COLO668 (cell line): ENCODE results near the gene NDC1.
A peak's percentile ranks its signal among the peaks of the same experiment; 100 is the strongest.
"Not testable (repeated sequence)": the region's sequence is repeated elsewhere in the genome, so short reads cannot be mapped to it uniquely, and the experiment has no call there.

ENCODE experiments used
- DNase-seq: peaks from one replicate; lab custom pipeline; 2025; ENCODE audit not compliant: unreplicated experiment; lab: John Stamatoyannopoulos, UW

NDC1 gene

DNA sequence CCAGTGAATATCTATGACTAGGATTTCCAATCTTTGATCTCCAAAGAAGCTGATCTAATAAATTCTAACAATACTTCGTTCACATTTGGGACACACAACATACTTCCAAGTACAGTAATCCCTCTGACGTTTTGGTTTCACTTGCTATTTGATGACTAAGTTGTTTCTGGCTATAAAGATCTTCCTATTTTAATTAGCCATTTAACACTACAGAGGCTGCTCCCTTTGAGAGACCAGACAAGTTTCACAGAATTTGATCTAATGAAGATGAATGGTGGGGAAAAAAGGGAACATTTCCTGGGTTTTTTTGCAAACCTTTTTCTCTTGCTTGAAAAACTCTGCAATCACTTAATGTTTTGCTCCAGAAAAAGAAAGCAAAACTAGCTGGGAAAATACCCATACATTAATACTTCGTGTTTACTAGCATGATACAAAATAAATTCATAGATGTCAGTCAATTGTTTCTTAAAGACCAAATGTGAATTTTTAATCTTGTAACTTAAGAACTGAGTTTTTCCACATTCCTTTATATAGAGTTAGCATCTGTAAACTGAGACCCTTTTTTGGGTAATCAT is 71.2 kb downstream of the NDC1 start:
- DNase-seq: no peak

DNA sequence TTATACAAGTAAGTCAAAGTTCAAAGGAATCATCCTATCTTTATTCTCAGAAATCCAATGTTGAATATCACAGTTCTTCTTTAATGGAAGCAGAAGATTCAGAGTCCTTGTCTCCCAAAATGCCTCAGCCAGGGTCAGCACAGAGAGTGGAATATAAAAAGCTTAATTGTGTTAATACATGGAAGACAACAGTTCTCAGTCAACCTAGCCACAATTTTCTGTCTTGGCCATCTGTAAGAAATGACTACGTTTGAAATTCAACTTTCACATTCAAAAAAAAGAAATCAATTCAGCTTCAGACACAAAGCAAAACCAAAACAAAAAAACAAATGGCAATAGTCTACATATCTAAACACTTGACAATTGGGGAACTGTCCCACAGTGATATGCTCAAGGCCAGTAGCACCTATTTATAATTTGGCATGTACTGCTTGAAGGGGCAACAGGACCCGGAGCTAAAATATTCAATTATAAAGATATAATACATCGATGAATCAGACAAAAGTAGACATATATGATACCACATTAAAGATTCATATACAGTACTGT is 71.8 kb downstream of the NDC1 start:
- DNase-seq: no peak

DNA sequence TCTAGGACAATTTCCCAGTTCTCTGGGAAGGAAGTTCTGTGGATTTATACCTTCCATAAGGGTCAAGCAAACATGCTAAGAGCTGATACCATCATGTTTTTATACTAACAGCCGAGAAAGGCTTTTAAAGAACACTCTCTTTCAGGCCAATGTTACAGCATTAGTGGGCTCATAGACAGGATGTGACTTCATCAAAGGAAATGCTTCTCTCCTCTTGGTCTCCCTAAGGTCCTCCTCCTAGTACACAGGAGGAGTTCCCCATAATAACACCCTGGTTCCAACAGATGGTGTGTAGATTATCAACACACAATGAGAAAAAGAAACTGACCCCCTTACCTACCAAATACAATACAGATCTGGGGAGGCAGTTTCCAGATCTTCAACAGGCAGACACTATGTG is 72.4 kb downstream of the NDC1 start:
- DNase-seq: no peak

DNA sequence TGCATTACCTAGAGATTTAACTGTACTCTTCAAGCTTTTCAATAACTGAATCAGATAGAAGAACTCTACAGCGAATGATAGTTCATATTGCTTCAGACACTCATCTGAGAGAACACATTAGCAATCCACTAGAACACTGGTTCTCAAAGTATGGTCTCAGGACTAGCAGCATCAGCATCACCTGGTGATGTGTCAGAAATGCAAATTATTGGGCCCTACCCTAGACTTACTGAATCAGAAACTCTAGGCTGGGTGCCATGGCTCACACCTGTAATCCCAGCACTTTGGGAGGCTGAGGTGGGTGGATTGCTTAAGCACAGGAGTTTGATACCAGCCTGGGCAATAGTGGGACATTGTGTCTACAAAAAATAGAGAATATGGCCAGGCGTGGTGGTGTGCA is 74.2 kb downstream of the NDC1 start:
- DNase-seq: no peak

DNA sequence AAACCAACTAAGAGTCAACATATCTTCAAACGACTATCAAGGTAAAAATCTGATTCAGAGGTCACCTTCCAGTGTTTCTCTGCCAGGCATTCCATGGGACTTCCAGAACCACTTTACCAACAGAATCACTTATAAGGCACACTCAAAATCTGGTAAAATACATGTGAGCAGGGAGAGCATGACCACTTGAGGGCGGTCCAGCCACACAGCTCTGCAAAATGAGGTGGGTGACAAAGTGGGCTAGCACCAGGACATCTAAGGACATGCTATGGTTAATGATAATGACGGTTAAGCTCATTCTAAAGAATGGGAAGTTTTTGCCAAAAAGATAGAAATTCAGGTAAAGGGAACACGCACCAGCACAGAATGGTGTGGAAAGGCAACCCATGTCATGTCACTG is 74.6 kb downstream of the NDC1 start:
- no peak for DNase-seq

DNA sequence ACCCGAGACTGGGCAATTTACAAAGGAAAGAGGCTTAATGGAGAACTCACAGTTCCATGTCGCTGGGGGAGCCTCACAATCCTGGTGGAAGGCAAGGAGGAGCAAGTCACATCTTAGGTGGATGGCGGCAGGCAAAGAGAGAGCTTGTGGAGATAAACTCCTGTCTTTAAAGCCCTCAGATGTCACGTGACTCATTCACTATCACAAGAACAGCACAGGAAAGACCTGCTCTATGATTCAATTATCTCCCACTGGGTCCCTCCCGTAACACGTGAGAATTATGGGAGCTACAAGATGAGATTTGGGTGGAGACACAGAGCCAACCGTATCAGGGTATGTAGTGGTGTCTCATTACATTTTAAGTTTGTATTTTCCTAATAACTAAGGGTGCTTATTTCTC is 77.6 kb downstream of the NDC1 start:
- DNase-seq: not testable (repeated sequence)

DNA sequence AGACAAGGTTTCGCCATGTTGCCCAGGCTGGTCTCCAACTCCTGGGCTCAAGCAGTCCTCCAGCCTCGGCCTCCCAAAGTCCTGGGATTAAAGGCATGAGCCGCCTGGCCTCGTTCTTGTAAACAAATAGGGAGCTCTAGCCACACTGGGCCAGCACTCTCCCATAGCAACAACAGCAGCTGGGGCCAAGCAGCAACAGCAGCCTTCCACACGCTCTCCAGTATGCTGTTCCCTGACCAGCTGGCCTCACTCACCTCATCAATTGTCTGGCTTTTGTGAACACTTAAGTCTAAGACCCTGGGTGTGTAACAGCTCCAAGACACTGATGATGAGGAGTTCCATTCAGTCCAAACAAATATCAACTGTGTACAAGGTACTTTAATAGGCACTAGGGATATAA is 82.2 kb downstream of the NDC1 start:
- no peak for DNase-seq

DNA sequence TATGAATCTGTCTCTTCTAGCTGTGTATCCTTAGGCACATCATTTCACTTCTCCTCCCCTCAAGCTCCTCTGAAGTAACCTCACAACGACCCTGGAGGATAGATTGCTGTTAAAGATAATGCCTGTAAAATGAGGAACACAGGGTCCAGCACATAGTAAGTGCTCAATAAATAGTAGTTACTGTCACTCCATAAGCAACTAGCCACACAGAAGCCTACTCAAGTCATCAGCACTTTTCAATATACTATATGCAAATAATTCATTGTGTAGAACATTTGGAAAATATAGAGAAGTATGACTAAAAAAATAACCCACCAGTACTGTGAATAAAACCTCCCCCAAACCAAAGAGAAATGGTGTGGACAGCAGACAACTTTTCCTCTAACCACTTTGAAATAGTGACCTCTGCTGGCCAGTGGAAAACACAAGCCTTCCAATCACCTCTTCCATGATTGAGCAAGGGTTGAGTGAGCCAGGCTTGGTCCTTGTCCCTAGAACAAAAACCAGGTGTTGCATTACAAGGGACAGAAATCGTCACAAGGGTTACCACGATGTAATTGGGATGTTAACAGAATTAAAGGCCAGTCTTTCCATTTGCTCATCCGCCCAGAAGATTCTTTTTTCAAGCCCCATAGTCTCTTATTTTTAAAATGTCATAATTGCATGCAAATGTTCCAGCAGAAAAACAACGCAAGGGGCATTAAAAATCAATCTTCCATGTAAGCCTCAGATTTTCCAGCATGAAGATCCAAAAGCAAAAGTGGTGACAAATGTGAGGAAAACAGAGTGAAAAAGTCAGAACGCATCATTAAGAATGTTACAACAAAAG is 83.4 kb downstream of the NDC1 start:
- DNase-seq: peak; percentile 44

DNA sequence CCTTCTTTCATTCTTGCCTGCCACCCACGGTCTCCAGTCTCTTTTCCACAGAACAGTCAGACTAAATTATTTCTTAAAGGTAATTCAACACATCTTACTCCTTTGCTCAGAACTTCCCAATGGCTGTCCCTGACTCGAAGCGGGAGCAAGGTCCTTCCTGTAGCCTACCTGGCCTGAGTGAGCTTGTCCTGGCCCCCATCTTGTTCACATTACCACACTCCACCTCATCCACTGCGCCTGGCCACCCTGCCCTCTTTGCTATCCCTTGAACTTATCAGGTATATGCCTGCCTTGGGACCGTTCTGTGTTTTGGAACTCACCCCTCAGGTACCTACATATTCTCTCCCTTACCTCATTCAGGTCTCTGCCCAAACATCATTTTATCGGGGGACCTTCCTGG is 85.8 kb downstream of the NDC1 start:
- DNase-seq: no peak

DNA sequence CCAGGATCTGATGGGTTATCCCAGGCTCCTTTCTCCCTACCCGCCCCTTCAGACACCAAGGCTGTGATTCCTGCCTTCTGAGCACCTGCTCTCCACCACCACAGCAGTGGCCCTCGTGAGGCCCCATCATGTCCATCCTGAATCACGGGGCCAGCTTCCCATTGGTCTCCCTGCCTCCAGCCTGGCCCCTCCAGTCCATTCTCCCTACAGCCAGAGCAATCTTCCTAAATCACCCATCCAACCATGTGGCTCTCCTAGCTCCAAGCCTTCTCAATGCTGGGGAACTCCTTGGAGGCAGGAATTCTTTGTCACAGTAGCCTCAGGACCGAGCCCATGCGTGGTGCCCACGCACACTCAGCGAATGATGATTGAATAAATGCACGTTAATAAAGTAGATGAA is 90.3 kb downstream of the NDC1 start:
- no peak for DNase-seq

DNA sequence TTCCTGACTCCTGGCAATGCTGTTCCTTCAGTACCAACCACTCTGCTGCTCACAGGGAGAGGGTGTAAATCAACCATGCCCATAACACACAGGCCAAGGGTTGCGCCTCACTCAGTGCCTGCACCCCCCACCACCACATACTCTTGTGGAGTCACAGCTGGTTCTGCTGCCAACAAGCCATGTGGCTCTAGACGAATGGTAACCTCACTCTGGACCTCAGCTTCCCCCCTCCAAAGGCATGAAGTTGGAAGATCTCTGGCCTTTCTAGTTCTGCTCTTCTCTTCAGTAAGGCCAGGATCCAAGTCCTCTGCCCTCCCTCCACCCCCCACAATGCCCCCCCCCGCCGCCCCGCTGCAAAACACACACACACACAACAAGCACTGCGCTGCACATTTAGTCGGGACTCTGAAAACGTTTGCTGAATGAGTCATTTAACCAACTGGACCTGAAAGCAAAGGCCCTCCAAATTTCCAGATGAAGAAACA is 97.4 kb downstream of the NDC1 start:
- DNase-seq: no peak

DNA sequence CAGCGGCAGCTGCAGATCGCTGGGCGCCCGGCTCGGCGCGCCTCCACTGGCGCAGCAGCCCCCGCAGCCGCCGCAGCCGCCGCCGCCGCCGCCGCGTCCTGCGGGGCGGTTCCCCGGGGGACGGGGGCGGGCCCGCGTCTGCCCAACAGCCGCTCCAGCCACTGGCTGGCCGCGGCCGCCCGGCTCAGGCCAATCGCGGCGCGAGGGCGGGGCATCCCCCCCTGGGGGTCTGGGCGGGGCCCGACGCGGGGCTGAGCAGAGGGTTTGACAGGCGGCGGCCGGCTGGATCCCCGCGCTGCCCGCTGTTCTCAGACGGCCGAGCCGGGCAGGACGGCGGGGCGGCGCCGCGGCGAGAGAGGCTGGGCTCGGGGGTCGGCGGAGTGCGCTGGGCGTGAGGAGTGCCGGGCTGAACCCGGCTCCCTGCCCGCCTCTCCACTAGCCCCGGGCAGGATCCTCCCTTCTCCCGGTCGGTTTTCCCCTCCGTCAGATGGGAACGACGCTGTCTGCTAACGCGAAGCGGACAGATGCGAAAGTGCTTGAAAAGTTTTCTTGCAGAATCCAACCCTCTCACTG is 98.9 kb downstream of the NDC1 start, which contains the start of gene GLIS1:
GLIS1 (minus strand) TSS at position 56 of the 573 bp plus-strand sequence. CDS start 1,100 bp downstream, outside the sequence.
- DNase-seq: peak; percentile 96

DNA sequence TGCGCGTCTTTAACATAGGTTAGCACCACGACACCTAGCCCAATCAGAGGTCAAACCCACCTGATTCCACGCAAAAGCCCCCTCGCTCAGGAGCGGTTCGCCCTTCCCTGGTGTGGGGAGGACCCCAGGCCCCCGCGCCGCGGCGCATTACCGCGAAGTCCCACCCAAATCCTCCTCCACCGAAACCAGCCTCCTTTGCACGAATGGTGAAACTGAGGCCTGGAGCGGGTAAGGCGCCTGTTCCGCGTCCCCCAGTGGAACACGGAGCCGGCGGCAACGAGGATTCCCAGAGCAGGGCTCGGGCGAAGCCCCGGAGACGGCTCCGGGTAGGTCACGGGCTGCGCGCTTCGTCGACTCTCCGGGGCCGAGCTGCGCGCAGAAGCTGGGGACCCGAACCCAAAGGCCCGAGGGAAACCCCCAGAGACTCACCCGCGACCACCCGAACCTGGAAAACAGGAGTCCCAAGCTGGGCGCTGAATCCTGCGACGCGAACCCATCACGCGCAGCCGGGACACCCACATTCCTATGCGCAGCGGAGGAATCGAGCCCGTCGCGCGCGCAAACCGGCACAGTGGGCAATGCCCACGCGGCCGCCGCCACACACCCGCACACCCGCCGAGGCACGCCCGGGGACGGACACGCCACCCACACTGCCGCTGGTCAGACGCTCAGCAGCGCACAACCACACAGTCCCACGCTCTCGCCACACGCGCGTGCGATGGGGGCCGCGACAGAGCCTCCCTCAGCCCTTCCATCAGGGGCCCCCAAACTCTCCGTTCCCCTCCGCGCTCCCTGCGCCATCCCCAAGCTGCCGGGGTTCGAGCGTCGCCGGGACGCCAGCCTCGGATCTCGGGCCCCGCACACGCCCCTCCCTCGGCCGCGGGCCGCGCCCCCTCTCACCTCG is 99.6 kb downstream of the NDC1 start:
- peak; percentile 45 for DNase-seq

DNA sequence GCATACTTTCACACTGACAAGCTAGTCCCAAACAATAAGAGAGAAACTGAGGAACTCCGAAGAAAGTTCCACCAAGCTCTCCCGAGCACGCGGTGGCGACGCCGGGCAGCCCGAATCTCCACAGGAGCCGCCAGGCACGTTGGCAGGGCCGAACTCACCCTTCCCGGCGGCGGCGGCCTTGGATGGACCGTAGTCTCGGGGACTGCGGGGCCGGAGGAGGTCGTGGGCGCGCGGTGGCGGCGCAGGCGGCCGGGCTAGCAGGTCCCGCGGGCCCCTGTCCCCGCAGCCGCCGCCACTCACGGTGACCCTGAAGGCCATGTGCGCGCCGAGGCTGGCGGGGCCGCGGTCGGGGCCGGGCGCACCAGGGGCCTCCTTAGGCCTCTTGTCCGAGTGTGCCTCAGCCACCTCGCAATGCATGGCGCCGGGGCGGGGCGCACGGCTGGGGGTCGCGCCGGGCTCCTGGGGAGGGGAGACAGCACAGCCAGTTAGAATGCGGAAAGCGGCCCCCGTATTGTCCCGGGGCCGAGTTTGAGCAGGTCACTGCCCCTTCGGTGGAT is 100.4 kb downstream of the NDC1 start:
- DNase-seq: peak; percentile 28

DNA sequence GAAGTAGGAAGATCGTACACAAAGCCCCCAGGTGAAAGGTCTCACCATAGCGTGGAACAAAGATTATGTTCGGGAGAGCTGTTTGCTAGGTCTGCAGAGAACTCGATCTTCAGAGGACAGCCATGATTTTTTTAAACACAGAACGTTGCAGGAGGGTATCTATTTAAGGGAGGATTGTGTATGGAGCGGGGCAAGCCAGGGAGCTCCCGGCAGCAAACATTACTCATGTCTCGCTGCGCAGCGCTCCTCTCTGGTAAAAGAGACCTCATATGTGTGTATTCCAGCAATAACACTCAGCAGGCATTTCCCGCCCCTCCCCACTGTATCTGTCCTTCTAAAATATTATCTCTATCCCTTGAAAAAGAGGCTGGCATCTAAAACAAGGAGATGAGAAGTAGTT is 101.8 kb downstream of the NDC1 start:
- DNase-seq: no peak

DNA sequence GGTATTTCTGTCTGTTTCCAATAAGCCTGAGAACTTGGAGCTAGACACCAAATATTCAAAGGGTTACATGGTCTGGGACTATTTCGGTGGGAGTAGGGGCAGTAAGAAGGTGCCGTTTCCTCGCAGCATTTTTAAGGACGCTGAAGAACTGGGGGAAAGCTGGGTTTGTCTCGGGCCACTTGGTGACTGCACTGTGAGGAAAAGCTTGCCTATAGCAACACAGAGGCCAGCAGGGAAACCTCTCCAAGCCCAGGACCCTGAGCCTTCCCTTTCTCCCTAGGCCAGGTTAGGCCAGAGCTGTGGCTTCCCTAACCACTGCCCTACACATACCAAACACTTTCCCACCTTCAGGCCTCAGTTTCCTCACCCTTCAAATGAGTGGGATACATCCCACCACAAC is 102.4 kb downstream of the NDC1 start:
- no peak for DNase-seq

DNA sequence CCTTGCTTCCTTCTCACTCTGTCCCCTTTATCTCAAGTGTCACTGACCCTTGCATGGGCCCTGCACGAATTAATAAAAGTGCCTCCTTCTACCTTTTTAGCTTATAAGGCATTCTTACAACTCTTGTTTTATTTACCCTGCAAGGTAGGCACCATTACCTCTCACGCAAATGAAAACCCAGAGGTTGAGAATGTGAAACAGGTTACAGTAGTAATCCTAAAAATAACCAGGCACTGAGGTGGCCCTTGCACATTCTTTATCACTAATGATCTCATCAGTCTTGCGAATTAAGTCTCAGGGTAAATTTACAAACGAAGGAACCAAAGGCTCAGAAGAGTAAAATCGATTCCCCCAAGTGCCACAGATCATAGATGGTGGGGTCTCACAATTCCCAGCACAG is 102.8 kb downstream of the NDC1 start:
- no peak for DNase-seq

DNA sequence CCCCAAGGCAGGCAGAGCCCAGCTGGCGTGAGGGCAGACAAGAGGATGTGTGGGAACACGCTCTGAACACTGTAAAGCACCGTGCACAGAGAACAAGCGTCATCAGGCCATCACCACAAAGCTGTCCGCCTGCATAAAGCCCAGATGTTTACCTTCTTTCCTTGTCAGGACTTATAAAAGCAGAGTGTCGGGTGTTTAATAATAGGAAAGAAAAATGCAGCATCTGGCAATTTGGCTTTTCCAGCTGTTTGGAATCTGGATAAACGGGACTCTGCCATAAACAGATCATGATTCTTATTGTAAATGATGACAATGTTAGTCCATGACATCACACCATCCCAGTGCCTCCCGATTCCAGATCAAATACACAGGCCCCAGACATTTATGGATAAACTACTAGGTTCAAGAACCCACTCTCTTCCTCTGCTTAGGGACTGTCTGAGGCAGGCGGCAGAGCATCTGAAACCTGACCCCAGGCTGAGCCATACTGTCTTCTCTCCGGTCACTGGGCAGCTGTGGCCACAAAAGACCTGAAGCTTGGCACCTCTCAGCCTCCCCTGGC is 103.4 kb downstream of the NDC1 start:
- no peak for DNase-seq

DNA sequence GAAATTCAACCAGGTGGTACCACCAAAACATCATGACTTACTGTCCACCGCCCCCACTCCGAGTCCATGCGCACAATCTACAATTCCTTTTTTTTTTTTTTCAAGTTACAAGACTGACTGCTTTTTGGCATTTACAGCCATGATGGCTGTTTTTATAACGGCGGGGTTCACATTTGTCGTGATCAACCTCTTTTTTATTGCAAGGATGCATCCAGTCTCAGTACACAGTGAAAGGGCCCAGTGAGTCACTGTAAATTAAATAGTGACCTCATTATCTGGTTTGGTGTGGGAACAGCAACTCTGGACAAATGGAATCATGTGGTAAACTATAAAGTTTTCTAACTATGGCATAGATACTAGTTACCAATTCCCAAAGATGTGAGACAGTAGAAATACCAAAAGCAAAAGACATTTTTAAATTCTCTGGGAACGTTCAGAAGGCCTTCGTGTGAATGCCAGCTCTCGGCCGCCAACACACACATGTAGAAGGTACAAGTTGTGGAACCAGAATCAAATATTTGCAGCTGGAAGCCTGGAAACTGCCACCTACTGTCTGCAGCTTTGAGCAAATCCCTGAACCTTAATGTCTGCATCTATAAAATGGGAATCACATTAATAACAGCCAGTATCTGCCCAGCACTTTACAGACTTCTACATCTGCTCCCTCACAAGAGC is 104.0 kb downstream of the NDC1 start:
- no peak for DNase-seq

DNA sequence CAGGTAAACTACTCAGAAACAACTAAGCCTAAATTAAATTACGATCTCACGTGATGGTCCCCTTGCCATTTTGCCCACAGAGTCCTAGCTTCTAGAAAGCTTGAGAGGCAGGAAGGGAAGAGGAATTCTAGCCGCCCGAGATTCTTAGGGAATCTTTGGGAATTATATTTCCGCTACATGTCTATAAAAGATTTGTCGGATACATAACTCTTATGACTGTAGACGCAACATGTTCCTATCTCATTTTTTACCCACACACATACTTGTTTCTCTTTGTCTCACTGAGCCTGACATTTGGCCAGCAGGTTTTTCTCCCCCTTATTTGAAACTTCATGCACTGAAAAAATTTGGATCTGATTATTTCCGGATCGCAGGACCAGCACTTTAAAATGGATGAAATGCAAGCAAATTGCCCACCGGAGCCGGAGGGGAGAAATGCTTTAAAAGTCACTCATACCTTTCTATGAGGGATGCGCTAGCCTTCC is 104.6 kb downstream of the NDC1 start:
- DNase-seq: no peak
